ENCODE measurements around the gene HLF. TPM values are rescaled to one million over a fixed set of nuclear protein-coding genes. Genes with fewer than 3 reads are reported as not detected.

HLF gene
- polyA plus RNA-seq, 3 donors, result not detected

GRCh38 chr17:55330344-55330933 lies 65.7 kb downstream of the HLF start:
- 100% methylated on average over 3 of the region's 8 CpGs for WGBS (ENCODE audit: insufficient coverage)
- peaks cover 0 to 2% (median 0%) of the 10 kb centered on the region in 3 donors for H3K27me3 Mint-ChIP-seq (ENCODE audit: low read depth in 3 of 3)
- H2AFZ ChIP-seq (ENCODE audit: insufficient read depth, low read depth, low read length, poor library complexity, severe bottlenecking), result no peak overlapping the region
- no peak overlapping the region for H3K27ac Mint-ChIP-seq
- H3K9me3 ChIP-seq (replicated peaks in 1 of 2; ENCODE audit: control insufficient read depth in 1 of 2, insufficient read depth in 1 of 2, low read length in 2 of 2), result no peaks in the 10 kb centered on the region
- peaks cover 1 to 12% (median 3%) of the 10 kb centered on the region in 7 donors for H3K9me3 Mint-ChIP-seq
- H3K27me3 ChIP-seq (ENCODE audit: control insufficient read depth in 2 of 2, insufficient read depth in 2 of 2, low read length in 2 of 2), result no peaks in the 10 kb centered on the region
- no peaks in the 10 kb centered on the region for H4K20me1 ChIP-seq (ENCODE audit: insufficient read depth, low read length)
- H3K4me2 ChIP-seq (replicated peaks; ENCODE audit: extremely low read depth, low read length, poor library complexity, severe bottlenecking), result no peak overlapping the region
- no peaks in the 10 kb centered on the region for H3K4me1 ChIP-seq (ENCODE audit: control insufficient read depth in 1 of 2, insufficient read depth in 2 of 2, low read length in 2 of 2)
- H3K9ac ChIP-seq (ENCODE audit: insufficient read depth, low read length, poor library complexity, severe bottlenecking), result no peak overlapping the region
- TF ChIP-seq CTCF (IDR thresholded peaks at IDR 0.05), result no peak
- no peaks in the 10 kb centered on the region for H3K36me3 Mint-ChIP-seq
- no peak overlapping the region for H3K4me3 Mint-ChIP-seq
- no peak for DNase-seq
- no peaks in the 10 kb centered on the region for H3K36me3 ChIP-seq (replicated peaks in 1 of 2; ENCODE audit: control insufficient read depth in 1 of 2, insufficient read depth in 2 of 2, low read length in 2 of 2)
- no peak overlapping the region for H3K27ac ChIP-seq (ENCODE audit: low read depth in 1 of 2, low read length in 2 of 2)
- no peak overlapping the region for H3K4me3 ChIP-seq (replicated peaks in 1 of 3; ENCODE audit: low read depth in 2 of 3, low read length in 3 of 3)
- intact Hi-C loops (cut with micrococcal nuclease), result no loop called here
- no peaks in the 10 kb centered on the region for H3K79me2 ChIP-seq (ENCODE audit: insufficient read depth, low read length)
- H3K4me1 Mint-ChIP-seq, result no peaks in the 10 kb centered on the region

- no peaks in the 10 kb centered on the region for H3K27me3 ChIP-seq (ENCODE audit: control insufficient read depth in 2 of 2, insufficient read depth in 2 of 2, low read length in 2 of 2)
- H3K36me3 ChIP-seq (replicated peaks in 1 of 2; ENCODE audit: control insufficient read depth in 1 of 2, insufficient read depth in 2 of 2, low read length in 2 of 2), result no peaks in the 10 kb centered on the region
- no peaks in the 10 kb centered on the region for H3K36me3 Mint-ChIP-seq
- no peak overlapping the region for H3K4me2 ChIP-seq (replicated peaks; ENCODE audit: extremely low read depth, low read length, poor library complexity, severe bottlenecking)
- no peak overlapping the region for H3K27ac ChIP-seq (ENCODE audit: low read depth in 1 of 2, low read length in 2 of 2)
- H3K4me3 Mint-ChIP-seq, result no peak overlapping the region
- peaks cover 0 to 2% (median 0%) of the 10 kb centered on the region in 3 donors for H3K27me3 Mint-ChIP-seq (ENCODE audit: low read depth in 3 of 3)
- DNase-seq, result no peak
- H4K20me1 ChIP-seq (ENCODE audit: insufficient read depth, low read length), result no peaks in the 10 kb centered on the region
- no peaks in the 10 kb centered on the region for H3K4me1 ChIP-seq (ENCODE audit: control insufficient read depth in 1 of 2, insufficient read depth in 2 of 2, low read length in 2 of 2)
- no peak overlapping the region for H2AFZ ChIP-seq (ENCODE audit: insufficient read depth, low read depth, low read length, poor library complexity, severe bottlenecking)
- TF ChIP-seq CTCF (IDR thresholded peaks at IDR 0.05), result no peak
- no peak overlapping the region for H3K27ac Mint-ChIP-seq
- H3K79me2 ChIP-seq (ENCODE audit: insufficient read depth, low read length), result no peaks in the 10 kb centered on the region
- H3K4me3 ChIP-seq (replicated peaks in 1 of 3; ENCODE audit: low read depth in 2 of 3, low read length in 3 of 3), result no peak overlapping the region
- no peak overlapping the region for H3K9ac ChIP-seq (ENCODE audit: insufficient read depth, low read length, poor library complexity, severe bottlenecking)
- no peaks in the 10 kb centered on the region for H3K9me3 ChIP-seq (replicated peaks in 1 of 2; ENCODE audit: control insufficient read depth in 1 of 2, insufficient read depth in 1 of 2, low read length in 2 of 2)
- peaks cover 2 to 7% (median 5%) of the 10 kb centered on the region in 7 donors for H3K9me3 Mint-ChIP-seq
- intact Hi-C loops (cut with micrococcal nuclease), result no loop called here
- WGBS (ENCODE audit: insufficient coverage), result 97% methylated on average over 13 of the region's 15 CpGs
- H3K4me1 Mint-ChIP-seq, result no peaks in the 10 kb centered on the region
Measured at GRCh38 chr17:55332296-55333041, 67.7 kb downstream of the HLF start.

Measured in CD14-positive monocyte (primary cell).